IPS-NIHi7 (cell line): ENCODE data around the gene H6PD.

Experiments used
- DNase-seq: peaks from one replicate; pipeline ENCODE4 v3.0.0; 2012; ENCODE audit warnings: mixed read lengths; ENCODE audit errors: extremely low spot score

Gene H6PD

GRCh38 chr1:9316512-9316911 is 81.9 kb downstream of the H6PD start:
- DNase-seq = no peak

- no peak for DNase-seq
Observed at GRCh38 chr1:9317072-9317471, 82.5 kb downstream of the H6PD start.

DNA sequence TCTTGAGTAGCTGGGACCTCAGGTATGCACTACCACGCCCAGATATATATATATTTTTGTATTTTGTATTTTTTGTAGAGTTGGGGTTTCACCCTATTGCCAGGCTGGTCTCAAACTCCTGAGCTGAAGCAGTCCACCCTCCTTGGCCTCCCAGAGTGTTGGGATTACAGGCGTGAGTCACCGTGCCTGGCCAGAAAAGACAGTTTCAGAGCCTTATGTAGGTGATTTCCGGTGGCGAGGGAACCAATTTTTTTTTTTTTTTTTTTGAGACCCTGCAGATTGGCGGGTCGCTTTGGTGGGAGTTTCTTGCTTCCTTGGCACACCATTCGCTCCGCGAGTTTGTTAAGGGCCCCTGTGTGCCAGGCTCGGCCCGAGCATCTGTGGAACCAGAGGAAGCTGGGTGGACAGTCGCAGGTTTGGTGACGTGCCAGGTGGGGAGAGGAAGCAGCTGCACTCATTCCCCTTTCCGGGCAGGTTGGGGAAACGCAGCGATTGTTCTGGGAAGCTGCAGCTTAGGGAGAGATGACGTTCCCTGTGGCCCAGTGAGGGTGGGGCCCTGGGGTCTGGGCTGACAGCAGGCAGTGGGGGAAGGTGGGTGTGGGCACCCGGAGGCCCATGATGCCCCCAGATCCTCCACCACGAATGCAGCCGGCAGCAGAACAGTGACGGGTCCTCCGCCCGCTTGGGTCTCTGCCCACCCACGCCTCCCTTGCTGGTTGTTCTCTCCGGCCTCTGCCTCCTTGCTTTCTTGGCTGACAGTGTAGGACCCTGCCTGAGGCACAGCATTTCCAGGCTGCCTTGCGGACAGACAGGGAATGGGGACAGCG is 83.2 kb downstream of the H6PD start:
- no peak for DNase-seq

- no peak for DNase-seq
Observed at GRCh38 chr1:9319208-9319788, 84.7 kb downstream of the H6PD start.

DNA sequence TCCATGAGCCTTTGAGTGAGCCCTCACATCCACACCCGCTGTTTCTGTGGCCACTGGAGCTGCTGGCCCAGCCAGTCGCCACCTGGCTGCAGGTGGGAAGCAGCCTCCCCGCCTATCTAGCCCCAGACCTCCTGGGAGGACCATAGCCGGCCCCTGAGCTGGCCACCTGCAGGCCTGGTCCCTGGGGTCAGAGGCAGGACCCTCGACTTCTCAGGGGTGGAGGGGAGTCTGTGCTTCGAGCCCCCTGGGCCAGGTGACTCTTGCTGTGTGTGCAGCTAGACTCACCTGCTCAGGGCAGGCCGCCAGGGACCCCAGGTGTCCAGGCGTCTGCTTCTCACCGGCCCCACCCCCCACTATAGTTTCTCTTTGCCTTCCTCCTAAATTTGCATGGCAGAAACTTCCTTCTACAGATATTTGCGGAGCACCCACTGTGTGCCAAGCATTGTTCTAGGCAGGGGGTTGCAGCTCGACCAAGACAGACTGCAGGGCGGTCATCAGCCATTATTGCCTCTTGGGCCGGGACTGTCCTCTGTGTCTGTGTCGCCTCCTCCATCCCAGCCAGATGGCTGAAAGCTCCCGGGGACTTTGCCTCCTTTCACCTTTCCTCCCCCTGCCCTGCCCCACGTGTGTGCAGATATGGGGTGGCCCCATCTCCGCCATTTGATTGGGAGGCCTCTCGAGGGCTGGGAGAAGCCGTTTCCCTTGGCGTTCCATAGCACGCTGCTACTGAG is 85.4 kb downstream of the H6PD start:
- no peak for DNase-seq
